MCF 10A (cell line): Measurements from ENCODE around the gene SORL1. TPM values are rescaled to one million over a fixed set of nuclear protein-coding genes. Genes with fewer than 3 reads are reported as not detected.
"Not testable (repeated sequence)": the region's sequence is repeated elsewhere in the genome, so short reads cannot be mapped to it uniquely, and the experiment has no call there.

ENCODE experiments used
- BruUV-seq: library from RNA; stranded (reverse); fragments of 400-500 nt; replicated peaks from 2 replicates; lab custom pipeline; 2021; lab: Mats Ljungman, UMichigan
- CTCF ChIA-PET: fragments of 300-600 bp; sonication (Branson Sonifier 250); formaldehyde crosslinking; extraction: SDS; loops from one replicate; lab custom pipeline; 2021; ENCODE audit warnings: antibody characterized with exemption, inconsistent platforms; lab: Yijun Ruan, JAX
- POLR2A ChIA-PET: fragments of 300-600, 350-650 bp; sonication (Branson Sonifier 250); formaldehyde crosslinking; extraction: SDS; loops from one replicate; lab custom pipeline; 2020; ENCODE audit warnings: antibody characterized with exemption, inconsistent platforms; lab: Yijun Ruan, JAX
- DNase-seq: peaks from one replicate; pipeline ENCODE4 v3.0.0-alpha.2; 2018; ENCODE audit not compliant: unreplicated experiment
- H3K27ac Mint-ChIP-seq: one replicate; pipeline ENCODE4 v1.8.0; 2022; ENCODE audit warnings: mild to moderate bottlenecking, low read depth, mixed read lengths; ENCODE audit not compliant: unreplicated experiment
- H3K27me3 Mint-ChIP-seq: one replicate; pipeline ENCODE4 v1.8.0; 2022; ENCODE audit warnings: mixed read lengths; ENCODE audit not compliant: insufficient read depth, unreplicated experiment
- H3K36me3 Mint-ChIP-seq: one replicate; pipeline ENCODE4 v1.8.0; 2022; ENCODE audit warnings: mild to moderate bottlenecking, moderate library complexity, mixed read lengths; ENCODE audit not compliant: insufficient read depth, unreplicated experiment
- H3K4me1 Mint-ChIP-seq: one replicate; pipeline ENCODE4 v1.8.0; 2022; ENCODE audit warnings: mixed read lengths; ENCODE audit not compliant: insufficient read depth, unreplicated experiment
- H3K4me3 Mint-ChIP-seq: one replicate; pipeline ENCODE4 v1.8.0; 2022; ENCODE audit warnings: mild to moderate bottlenecking, moderate library complexity, mixed read lengths; ENCODE audit not compliant: unreplicated experiment
- H3K9me3 Mint-ChIP-seq: one replicate; pipeline ENCODE4 v1.8.0; 2022; ENCODE audit warnings: mixed read lengths; ENCODE audit not compliant: unreplicated experiment
- CTCF ChIP-seq: fragments of 200-600 bp; IDR thresholded peaks from one replicate; pipeline ENCODE4 v1.8.0; 2022; ENCODE audit warnings: antibody characterized with exemption, mild to moderate bottlenecking; ENCODE audit not compliant: unreplicated experiment
- intact Hi-C: fragments of 100-400 bp; cut with micrococcal nuclease; formaldehyde crosslinking; loops from 2 replicates; pipeline ENCODE4 v1.14.1; 2022
- total RNA-seq: library from RNA; stranded (reverse); gene quantifications from 2 replicates; pipeline ENCODE4 v1.2.3, GENCODE V29; 2022

Gene SORL1
- total RNA-seq, 1 experiment from 2014 or later = 5.9 TPM

DNA sequence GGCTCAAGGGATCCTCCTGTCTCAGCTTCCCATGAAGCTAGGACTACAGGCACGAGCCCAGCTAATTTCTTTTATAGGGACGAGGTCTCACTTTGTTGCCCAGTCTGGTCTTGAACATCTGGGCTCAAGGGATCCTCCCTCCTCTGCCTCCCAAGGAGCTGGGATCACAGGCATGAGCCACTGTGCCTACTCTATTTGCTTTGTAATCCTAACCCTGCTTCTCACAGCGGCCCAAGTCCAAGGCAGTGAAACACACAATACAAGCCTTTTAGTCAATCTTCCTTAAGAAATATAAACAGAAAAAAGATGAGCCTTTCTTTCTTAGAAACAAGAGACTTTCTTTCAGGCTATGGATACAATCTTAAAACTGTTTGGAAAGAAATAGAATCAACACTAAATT lies 115.9 kb downstream of the SORL1 start:
- H3K4me3 Mint-ChIP-seq = no peak overlapping the region
- CTCF ChIA-PET = no interaction called here
- no peaks in the 10 kb centered on the region for H3K4me1 Mint-ChIP-seq
- TF ChIP-seq CTCF = no peak
- POLR2A ChIA-PET = no interaction called here
- intact Hi-C loops = no loop called here
- H3K27me3 Mint-ChIP-seq = no peaks in the 10 kb centered on the region
- H3K9me3 Mint-ChIP-seq = no peaks in the 10 kb centered on the region
- BruUV-seq = no TSS peak
- no peak overlapping the region for H3K27ac Mint-ChIP-seq
- no peak for DNase-seq
- no peaks in the 10 kb centered on the region for H3K36me3 Mint-ChIP-seq

GRCh38 chr11:121569332-121570299 lies 117.5 kb downstream of the SORL1 start:
- H3K4me3 Mint-ChIP-seq, H3K27ac Mint-ChIP-seq, H3K9me3 Mint-ChIP-seq, CTCF ChIA-PET, H3K4me1 Mint-ChIP-seq, H3K36me3 Mint-ChIP-seq, BruUV-seq, H3K27me3 Mint-ChIP-seq, intact Hi-C loops, DNase-seq, POLR2A ChIA-PET: not testable (repeated sequence)

DNA sequence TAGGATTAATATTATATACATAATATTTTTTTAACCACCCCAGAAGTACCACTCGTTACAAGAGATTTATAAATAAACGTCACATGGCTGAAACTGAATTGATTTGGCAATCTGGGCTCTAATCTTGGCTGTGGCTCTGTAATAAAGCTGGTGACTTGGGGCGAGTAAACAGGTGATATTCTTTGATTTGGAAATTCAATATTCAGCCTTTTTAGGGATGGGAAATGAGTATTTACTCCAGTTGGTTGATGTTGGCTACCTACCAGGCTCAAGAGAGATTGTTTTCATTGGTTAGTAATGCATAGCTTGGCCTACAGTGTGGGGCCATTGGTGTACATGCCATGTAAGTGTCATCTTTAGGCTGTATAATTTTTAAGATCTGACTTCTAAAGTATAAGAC lies 118.3 kb downstream of the SORL1 start:
- DNase-seq = no peak
- H3K4me3 Mint-ChIP-seq = no peak overlapping the region
- H3K27me3 Mint-ChIP-seq = no peaks in the 10 kb centered on the region
- no TSS peak for BruUV-seq
- ChIA-PET CTCF (interaction anchor here (0.6 kb wide), 1 partner anchor 251 kb away, joined by 3 read pairs; no protein-coding TSS in a partner anchor), POLR2A (no interaction called here)
- no peak overlapping the region for H3K27ac Mint-ChIP-seq
- TF ChIP-seq CTCF = no peak
- H3K9me3 Mint-ChIP-seq = no peaks in the 10 kb centered on the region
- intact Hi-C loops = no loop called here
- no peaks in the 10 kb centered on the region for H3K4me1 Mint-ChIP-seq
- H3K36me3 Mint-ChIP-seq = no peaks in the 10 kb centered on the region

DNA sequence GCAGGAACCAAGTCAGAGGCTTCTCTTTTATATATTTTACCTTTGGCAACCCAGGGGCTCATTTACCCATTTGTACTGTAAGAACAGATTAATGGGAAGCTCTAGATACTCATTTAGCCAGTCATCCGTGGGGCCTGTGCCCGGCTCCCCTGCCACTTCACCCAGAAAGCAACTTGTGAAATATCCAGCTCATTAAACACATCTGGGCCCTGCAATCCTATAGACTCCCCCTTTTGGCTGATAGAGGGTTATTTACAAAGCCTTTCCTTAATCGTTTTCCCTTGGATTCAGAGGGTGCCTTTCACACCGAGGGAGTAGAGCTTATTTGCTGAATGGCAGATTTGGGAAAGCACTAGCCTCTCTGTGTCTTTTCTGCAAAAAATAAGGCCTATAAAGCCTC lies 119.4 kb downstream of the SORL1 start:
- intact Hi-C loops = no loop called here
- ChIA-PET POLR2A (no interaction called here), CTCF (interaction anchor here (0.6 kb wide), 1 partner anchor 119 kb away, joined by 3 read pairs; the partner anchor contains the start of gene SORL1)
- no TSS peak for BruUV-seq
- TF ChIP-seq CTCF = no peak
- H3K4me3 Mint-ChIP-seq = no peak overlapping the region
- H3K9me3 Mint-ChIP-seq = no peaks in the 10 kb centered on the region
- H3K4me1 Mint-ChIP-seq = no peaks in the 10 kb centered on the region
- H3K27me3 Mint-ChIP-seq = no peaks in the 10 kb centered on the region
- H3K27ac Mint-ChIP-seq = no peak overlapping the region
- DNase-seq = no peak
- H3K36me3 Mint-ChIP-seq = no peaks in the 10 kb centered on the region
